Stimulated activated effector memory CD8-positive, alpha-beta T cell treated with anti-CD3 and anti-CD28 coated beads, Interleukin-12 subunit alpha, Interleukin-12 subunit beta, amount 100 ng/mL, for 72 hours (primary cell): ENCODE results near the gene LIG1.

Experiments used
- ATAC-seq: fragments of 150-1000 bp; cut with Tn5 transposase; 2 replicates; pipeline ENCODE4 v1.10.0; 2021
- DNase-seq, 2 donors: peaks; one replicate each; pipeline ENCODE4 v3.0.0; 2021 to 2022; ENCODE audit warnings: low spot score in 2 of 2
- H3K27ac Mint-ChIP-seq: one replicate; pipeline ENCODE4 v1.8.0; 2022; ENCODE audit warnings: mild to moderate bottlenecking, mixed read lengths
- H3K36me3 Mint-ChIP-seq: one replicate; pipeline ENCODE4 v1.8.0; 2022; ENCODE audit warnings: mild to moderate bottlenecking, mixed read lengths
- H3K4me1 Mint-ChIP-seq: one replicate; pipeline ENCODE4 v1.8.0; 2022; ENCODE audit warnings: mixed read lengths
- H3K4me3 Mint-ChIP-seq: one replicate; pipeline ENCODE4 v1.8.0; 2022; ENCODE audit warnings: mild to moderate bottlenecking, mixed read lengths
- H3K9me3 Mint-ChIP-seq: one replicate; pipeline ENCODE4 v1.8.0; 2022; ENCODE audit warnings: mixed read lengths

The LIG1 gene

GRCh38 chr19:48190885-48191284 lies 20.7 kb upstream of the LIG1 start:
- peaks cover 34% of the 10 kb centered on the region for H3K36me3 Mint-ChIP-seq
- H3K4me3 Mint-ChIP-seq = no peak overlapping the region
- no peaks in the 10 kb centered on the region for H3K9me3 Mint-ChIP-seq
- H3K27ac Mint-ChIP-seq = no peak overlapping the region
- no peak for DNase-seq
- peaks cover 10% of the 10 kb centered on the region for H3K4me1 Mint-ChIP-seq
- no peak for ATAC-seq

- H3K9me3 Mint-ChIP-seq = no peaks in the 10 kb centered on the region
- peak; percentile 84 for ATAC-seq
- peaks cover 34% of the 10 kb centered on the region for H3K36me3 Mint-ChIP-seq
- DNase-seq = peak in 1 of 2 donors; percentile 17
- H3K4me1 Mint-ChIP-seq = peaks cover 10% of the 10 kb centered on the region
- no peak overlapping the region for H3K27ac Mint-ChIP-seq
- H3K4me3 Mint-ChIP-seq = no peak overlapping the region
Measured at GRCh38 chr19:48190288-48190884, 20.2 kb upstream of the LIG1 start.

GRCh38 chr19:48186541-48186991 lies 16.4 kb upstream of the LIG1 start:
- DNase-seq (no peak), ATAC-seq (no peak)
- Mint-ChIP-seq H3K4me3 (no peak overlapping the region), H3K36me3 (peaks cover 27% of the 10 kb centered on the region), H3K9me3 (no peaks in the 10 kb centered on the region), H3K27ac (no peak overlapping the region), H3K4me1 (no peaks in the 10 kb centered on the region)

GRCh38 chr19:48186015-48186414 lies 15.9 kb upstream of the LIG1 start:
- Mint-ChIP-seq H3K9me3 (no peaks in the 10 kb centered on the region), H3K4me1 (no peaks in the 10 kb centered on the region), H3K27ac (no peak overlapping the region), H3K36me3 (peaks cover 26% of the 10 kb centered on the region), H3K4me3 (no peak overlapping the region)
- DNase-seq (no peak), ATAC-seq (no peak)

GRCh38 chr19:48183356-48183755 lies 13.2 kb upstream of the LIG1 start:
- Mint-ChIP-seq H3K4me1 (no peaks in the 10 kb centered on the region), H3K36me3 (peaks cover 18% of the 10 kb centered on the region), H3K4me3 (no peak overlapping the region), H3K9me3 (no peaks in the 10 kb centered on the region), H3K27ac (no peak overlapping the region)
- no peak for DNase-seq
- no peak for ATAC-seq

GRCh38 chr19:48182434-48182833 lies 12.3 kb upstream of the LIG1 start:
- no peak for DNase-seq
- Mint-ChIP-seq H3K4me1 (no peaks in the 10 kb centered on the region), H3K36me3 (peaks cover 10% of the 10 kb centered on the region), H3K4me3 (no peak overlapping the region), H3K27ac (no peak overlapping the region), H3K9me3 (no peaks in the 10 kb centered on the region)
- no peak for ATAC-seq

GRCh38 chr19:48181505-48181904 lies 11.4 kb upstream of the LIG1 start:
- ATAC-seq (no peak), DNase-seq (no peak)
- H3K9me3 Mint-ChIP-seq = no peaks in the 10 kb centered on the region
- no peak overlapping the region for H3K27ac Mint-ChIP-seq
- peaks cover 12% of the 10 kb centered on the region for H3K36me3 Mint-ChIP-seq
- no peaks in the 10 kb centered on the region for H3K4me1 Mint-ChIP-seq
- no peak overlapping the region for H3K4me3 Mint-ChIP-seq

- peaks cover 18% of the 10 kb centered on the region for H3K4me1 Mint-ChIP-seq
- peaks cover 49% of the 10 kb centered on the region for H3K36me3 Mint-ChIP-seq
- H3K4me3 Mint-ChIP-seq = no peak overlapping the region
- no peak overlapping the region for H3K27ac Mint-ChIP-seq
- DNase-seq (no peak), ATAC-seq (no peak)
- no peaks in the 10 kb centered on the region for H3K9me3 Mint-ChIP-seq
Measured at GRCh38 chr19:48176226-48176625, 6.1 kb upstream of the LIG1 start.

- ATAC-seq (no peak), DNase-seq (no peak)
- H3K36me3 Mint-ChIP-seq = peaks cover 55% of the 10 kb centered on the region
- H3K4me1 Mint-ChIP-seq = peaks cover 24% of the 10 kb centered on the region
- peak overlapping the region; percentile 89 for H3K27ac Mint-ChIP-seq
- H3K4me3 Mint-ChIP-seq = no peak overlapping the region
- no peaks in the 10 kb centered on the region for H3K9me3 Mint-ChIP-seq
Measured at GRCh38 chr19:48175578-48175977, 5.4 kb upstream of the LIG1 start.

GRCh38 chr19:48174445-48175030 lies 4.4 kb upstream of the LIG1 start:
- ATAC-seq = no peak
- Mint-ChIP-seq H3K4me3 (no peak overlapping the region), H3K27ac (peak overlapping the region; percentile 89), H3K9me3 (no peaks in the 10 kb centered on the region), H3K36me3 (peaks cover 64% of the 10 kb centered on the region), H3K4me1 (peaks cover 31% of the 10 kb centered on the region)
- no peak for DNase-seq

GRCh38 chr19:48171710-48172109 lies 1.6 kb upstream of the LIG1 start:
- ATAC-seq (no peak), DNase-seq (no peak)
- peak overlapping the region; percentile 85 for H3K4me3 Mint-ChIP-seq
- peaks cover 48% of the 10 kb centered on the region for H3K4me1 Mint-ChIP-seq
- peak overlapping the region; percentile 95 for H3K27ac Mint-ChIP-seq
- H3K36me3 Mint-ChIP-seq = peaks cover 72% of the 10 kb centered on the region
- H3K9me3 Mint-ChIP-seq = no peaks in the 10 kb centered on the region

- Mint-ChIP-seq H3K4me1 (peaks cover 48% of the 10 kb centered on the region), H3K9me3 (no peaks in the 10 kb centered on the region), H3K36me3 (peaks cover 70% of the 10 kb centered on the region), H3K4me3 (peak overlapping the region; percentile 85), H3K27ac (peak overlapping the region; percentile 95)
- peak; percentile 5 for ATAC-seq
- no peak for DNase-seq
Measured at GRCh38 chr19:48170817-48171347, 738 bp upstream of the LIG1 start.

GRCh38 chr19:48169578-48169938 lies 586 bp downstream of the LIG1 start:
- peak; percentile 8 for ATAC-seq
- H3K36me3 Mint-ChIP-seq = peaks cover 75% of the 10 kb centered on the region
- H3K9me3 Mint-ChIP-seq = no peaks in the 10 kb centered on the region
- peak; percentile 88 to 94 for DNase-seq
- H3K4me3 Mint-ChIP-seq = peak overlapping the region; percentile 85
- H3K4me1 Mint-ChIP-seq = peaks cover 40% of the 10 kb centered on the region
- H3K27ac Mint-ChIP-seq = peak overlapping the region; percentile 95

GRCh38 chr19:48168689-48169088 lies 1.5 kb downstream of the LIG1 start:
- no peak for DNase-seq
- H3K4me1 Mint-ChIP-seq = peaks cover 40% of the 10 kb centered on the region
- ATAC-seq = no peak
- peaks cover 78% of the 10 kb centered on the region for H3K36me3 Mint-ChIP-seq
- H3K9me3 Mint-ChIP-seq = no peaks in the 10 kb centered on the region
- H3K4me3 Mint-ChIP-seq = peak overlapping the region; percentile 85
- H3K27ac Mint-ChIP-seq = no peak overlapping the region

GRCh38 chr19:48158210-48158790 lies 11.8 kb downstream of the LIG1 start:
- peaks cover 97% of the 10 kb centered on the region for H3K36me3 Mint-ChIP-seq
- H3K4me1 Mint-ChIP-seq = peaks cover 11% of the 10 kb centered on the region
- DNase-seq (no peak), ATAC-seq (no peak)
- peak overlapping the region; percentile 56 for H3K27ac Mint-ChIP-seq
- no peaks in the 10 kb centered on the region for H3K9me3 Mint-ChIP-seq
- H3K4me3 Mint-ChIP-seq = no peak overlapping the region

- DNase-seq (no peak), ATAC-seq (no peak)
- Mint-ChIP-seq H3K9me3 (no peaks in the 10 kb centered on the region), H3K4me3 (no peak overlapping the region), H3K4me1 (peaks cover 11% of the 10 kb centered on the region), H3K27ac (peak overlapping the region; percentile 57), H3K36me3 (peaks cover 97% of the 10 kb centered on the region)
Measured at GRCh38 chr19:48154003-48154402, 16.1 kb downstream of the LIG1 start.
